Measurements from ENCODE around the gene H6PD.

The H6PD gene

GRCh38 chr1:9253004-9253403, 18.4 kb downstream of the H6PD start:
- no peak for DNase-seq (ENCODE audit: low read depth in 4 of 4, low spot score in 1 of 4)

- DNase-seq (ENCODE audit: low read depth in 4 of 4, low spot score in 1 of 4) = no peak
Measured at GRCh38 chr1:9253453-9254105, 19.0 kb downstream of the H6PD start.

- DNase-seq (ENCODE audit: low read depth in 4 of 4, low spot score in 1 of 4) = no peak
Measured at GRCh38 chr1:9256332-9256731, 21.8 kb downstream of the H6PD start.

GRCh38 chr1:9257851-9258250, 23.3 kb downstream of the H6PD start:
- no peak for DNase-seq (ENCODE audit: low read depth in 4 of 4, low spot score in 1 of 4)

- DNase-seq (ENCODE audit: low read depth in 4 of 4, low spot score in 1 of 4) = no peak
Measured at GRCh38 chr1:9258629-9259028, 24.1 kb downstream of the H6PD start.

GRCh38 chr1:9260059-9260766, 25.6 kb downstream of the H6PD start:
- DNase-seq (ENCODE audit: low read depth in 4 of 4, low spot score in 1 of 4) = no peak

- no peak for DNase-seq (ENCODE audit: low read depth in 4 of 4, low spot score in 1 of 4)
Measured at GRCh38 chr1:9261496-9261895, 26.9 kb downstream of the H6PD start.

- DNase-seq (ENCODE audit: low read depth in 4 of 4, low spot score in 1 of 4) = no peak
Measured at GRCh38 chr1:9262096-9262986, 27.8 kb downstream of the H6PD start.

GRCh38 chr1:9263276-9263855, 28.8 kb downstream of the H6PD start:
- no peak for DNase-seq (ENCODE audit: low read depth in 4 of 4, low spot score in 1 of 4)

GRCh38 chr1:9263984-9264872, 29.7 kb downstream of the H6PD start:
- DNase-seq (ENCODE audit: low read depth in 4 of 4, low spot score in 1 of 4) = no peak

GRCh38 chr1:9265037-9265436, 30.5 kb downstream of the H6PD start:
- DNase-seq (ENCODE audit: low read depth in 4 of 4, low spot score in 1 of 4) = no peak

- DNase-seq (ENCODE audit: low read depth in 4 of 4, low spot score in 1 of 4) = no peak
Measured at GRCh38 chr1:9265968-9266367, 31.4 kb downstream of the H6PD start.

- DNase-seq (ENCODE audit: low read depth in 4 of 4, low spot score in 1 of 4) = no peak
Measured at GRCh38 chr1:9267352-9267686, 32.7 kb downstream of the H6PD start.

GRCh38 chr1:9267827-9268581, 33.4 kb downstream of the H6PD start:
- DNase-seq (ENCODE audit: low read depth in 4 of 4, low spot score in 1 of 4) = no peak

- no peak for DNase-seq (ENCODE audit: low read depth in 4 of 4, low spot score in 1 of 4)
Measured at GRCh38 chr1:9269078-9269501, 34.5 kb downstream of the H6PD start.

- no peak for DNase-seq (ENCODE audit: low read depth in 4 of 4, low spot score in 1 of 4)
Measured at GRCh38 chr1:9269721-9270120, 35.1 kb downstream of the H6PD start.

- no peak for DNase-seq (ENCODE audit: low read depth in 4 of 4, low spot score in 1 of 4)
Measured at GRCh38 chr1:9270290-9270883, 35.8 kb downstream of the H6PD start.

- no peak for DNase-seq (ENCODE audit: low read depth in 4 of 4, low spot score in 1 of 4)
Measured at GRCh38 chr1:9271283-9271682, 36.7 kb downstream of the H6PD start.

- no peak for DNase-seq (ENCODE audit: low read depth in 4 of 4, low spot score in 1 of 4)
Measured at GRCh38 chr1:9271861-9272595, 37.5 kb downstream of the H6PD start.

All from stimulated activated CD4-positive, alpha-beta T cell treated with anti-CD3 and anti-CD28 coated beads, Interleukin-1b, Interleukin-23, amount 100 ng/mL, for 24 hours (primary cell).